CD4-positive, alpha-beta T cell treated with Interleukin-1 beta for 1 hour (primary cell): ENCODE measurements around the gene PTPRN2.
"Not testable (repeated sequence)": the region's sequence is repeated elsewhere in the genome, so short reads cannot be mapped to it uniquely, and the experiment has no call there.

ENCODE experiments used
- DNase-seq, 2 donors: peaks; one replicate each; pipeline ENCODE4 v3.0.0-alpha.2; 2020 to 2022

The PTPRN2 gene

DNA sequence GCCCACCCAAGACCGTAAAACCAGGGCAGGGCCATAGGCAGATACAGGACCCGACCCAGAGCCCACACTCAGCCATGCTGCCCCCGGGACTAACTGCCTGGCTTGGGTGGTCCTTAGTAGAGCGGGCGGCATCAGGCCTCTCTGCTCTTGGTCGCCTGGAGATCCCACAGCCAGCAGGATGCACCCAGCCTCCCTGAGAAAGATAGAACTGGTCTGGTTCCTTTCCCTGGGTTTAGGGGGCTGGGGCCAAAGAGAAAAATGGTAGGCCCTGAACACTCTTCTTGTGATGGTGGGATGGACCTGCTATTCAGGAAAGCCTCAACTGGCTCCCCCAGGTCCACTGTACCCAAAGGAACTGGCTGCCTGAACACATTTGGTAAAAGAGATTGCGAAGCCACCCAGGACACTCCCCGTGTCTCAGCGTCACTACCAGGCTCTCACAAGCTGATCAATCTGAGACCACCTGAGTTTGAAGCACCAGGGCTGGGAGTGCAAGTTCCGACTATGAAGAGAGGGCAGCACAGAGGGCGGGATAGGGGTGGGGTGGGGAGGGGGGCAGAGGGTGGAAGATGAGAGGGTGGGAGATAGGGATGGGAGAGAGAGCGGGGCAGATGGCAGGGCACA, 659.3 kb downstream of the PTPRN2 start:
- DNase-seq, result no peak

DNA sequence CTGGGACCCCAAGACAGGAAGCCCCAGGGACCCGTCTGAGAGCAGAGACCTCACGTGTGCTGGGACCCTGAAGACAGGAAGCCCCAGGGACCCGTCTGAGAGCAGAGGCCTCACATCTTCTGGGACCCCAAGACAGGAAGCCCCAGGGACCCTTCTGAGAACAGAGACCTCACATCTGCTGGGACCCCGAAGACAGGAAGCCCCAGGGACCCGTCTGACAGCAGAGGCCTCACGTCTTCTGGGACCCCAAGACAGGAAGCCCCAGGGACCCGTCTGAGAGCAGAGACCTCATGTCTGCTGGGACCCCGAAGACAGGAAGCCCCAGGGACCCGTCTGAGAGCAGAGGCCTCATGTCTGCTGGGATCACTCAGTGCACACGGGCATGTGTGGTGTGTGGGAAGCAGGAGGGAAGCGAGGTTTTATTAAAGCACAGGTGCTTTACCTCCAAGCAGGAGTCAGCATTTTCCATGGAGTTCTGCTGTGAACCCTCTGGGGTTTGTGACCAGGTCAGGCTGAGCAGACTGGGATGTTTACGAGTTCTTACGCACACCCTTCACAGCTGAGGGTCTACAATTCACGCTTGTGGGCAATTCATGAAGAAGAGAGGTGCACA, 660.2 kb downstream of the PTPRN2 start:
- no peak for DNase-seq

DNA sequence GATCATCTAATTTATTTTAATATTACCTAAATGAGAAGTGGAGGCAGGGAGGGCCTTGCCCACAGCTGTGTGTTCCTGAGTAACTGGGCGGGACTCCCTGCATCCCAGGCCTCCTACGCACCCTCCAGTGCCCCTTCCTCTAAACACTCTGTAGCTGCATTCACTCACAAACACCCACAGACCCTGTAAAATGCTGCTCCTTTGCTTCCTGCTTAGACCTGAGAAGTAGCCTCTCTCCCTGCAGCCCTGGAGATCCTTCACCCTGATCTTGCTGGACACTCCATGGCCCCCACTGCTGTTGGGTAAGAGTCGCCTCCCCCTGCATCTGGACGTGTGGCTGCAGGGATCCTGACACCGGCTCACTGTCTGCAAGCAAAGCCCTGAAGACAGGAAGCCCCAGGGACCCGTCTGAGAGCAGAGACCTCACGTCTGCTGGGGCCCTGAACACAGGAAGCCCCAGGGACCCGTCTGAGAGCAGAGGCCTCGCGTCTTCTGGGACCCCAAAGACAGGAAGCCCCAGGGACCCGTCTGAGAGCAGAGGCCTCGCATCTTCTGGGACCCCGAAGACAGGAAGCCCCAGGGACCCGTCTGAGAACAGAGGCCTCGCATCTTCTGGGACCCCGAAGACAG, 661.0 kb downstream of the PTPRN2 start:
- DNase-seq, result no peak

DNA sequence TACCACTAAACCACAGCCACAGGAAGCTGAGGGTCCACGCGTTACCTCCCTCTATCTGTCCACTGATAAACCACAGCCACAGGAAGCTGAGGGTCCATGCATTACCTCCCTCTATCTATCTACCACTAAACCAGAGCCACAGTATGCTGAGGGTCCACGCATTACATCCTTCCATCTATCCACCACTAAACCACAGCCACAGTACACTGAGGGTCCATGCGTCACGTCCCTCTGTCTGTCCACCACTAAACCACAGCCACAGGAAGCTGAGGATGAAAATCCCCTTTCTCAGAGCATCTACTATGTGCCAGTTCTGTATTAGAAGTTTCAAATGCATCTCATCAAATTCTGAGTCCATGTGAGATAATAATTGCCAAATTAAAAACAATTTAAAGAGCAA, 661.5 kb downstream of the PTPRN2 start:
- no peak for DNase-seq

DNA sequence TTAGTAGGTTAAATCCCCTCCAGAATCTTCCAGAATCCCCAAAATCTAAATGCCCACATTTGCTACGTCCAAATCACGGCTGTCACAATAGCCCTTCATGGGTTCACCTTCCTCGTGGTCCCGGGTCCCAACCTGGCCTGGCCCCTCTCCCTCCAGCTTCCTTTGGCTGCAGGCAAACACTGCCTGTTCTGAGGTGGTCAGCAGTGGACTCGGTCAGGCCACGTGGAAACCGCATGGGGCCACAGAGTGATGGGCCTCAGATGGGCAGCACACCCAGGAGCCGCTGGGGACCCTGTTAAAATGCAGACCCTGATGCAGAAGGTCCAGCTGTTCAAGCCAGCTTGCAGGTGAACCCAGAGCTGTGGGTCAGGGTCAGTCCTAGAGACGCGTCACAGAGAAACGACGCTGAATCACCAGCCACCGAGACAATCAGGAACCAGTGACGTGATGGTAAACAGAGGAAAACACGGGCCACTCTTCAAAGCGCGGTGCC, 662.2 kb downstream of the PTPRN2 start:
- no peak for DNase-seq

DNA sequence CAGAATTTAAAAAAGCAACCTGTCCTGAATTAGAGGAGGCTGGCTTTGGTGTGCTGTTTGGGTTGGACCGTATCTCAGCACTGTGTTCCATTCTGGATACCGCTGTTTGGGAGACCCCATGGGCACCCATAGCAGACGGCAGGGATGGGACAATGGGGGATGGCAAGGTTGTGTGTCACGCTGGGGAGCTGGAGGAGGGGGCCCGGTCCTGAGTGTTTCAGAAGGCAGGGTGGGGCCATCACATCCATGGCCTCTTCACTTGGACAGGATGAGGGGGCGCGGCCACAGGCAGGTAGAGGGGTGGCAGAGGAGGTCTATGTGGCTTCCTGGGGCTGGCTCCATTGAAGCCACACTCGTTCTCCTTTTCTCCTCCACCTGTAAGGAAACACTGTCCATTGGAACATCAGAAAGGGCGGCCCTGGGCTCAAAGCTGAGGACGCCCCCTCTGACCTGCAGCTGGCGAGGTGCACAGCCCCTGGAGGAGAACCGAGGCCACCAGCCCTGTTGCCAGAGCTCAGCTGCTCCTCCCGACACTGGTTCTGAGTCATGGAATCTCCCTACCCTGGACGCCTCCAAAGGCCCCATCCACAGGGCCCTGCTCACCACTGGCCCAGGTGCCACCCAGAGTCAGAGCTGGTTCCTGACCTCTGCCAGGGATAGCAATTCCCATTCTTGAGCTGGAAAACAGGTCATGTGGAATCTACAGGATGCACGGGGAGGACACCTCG, 663.6 kb downstream of the PTPRN2 start:
- no peak for DNase-seq

DNA sequence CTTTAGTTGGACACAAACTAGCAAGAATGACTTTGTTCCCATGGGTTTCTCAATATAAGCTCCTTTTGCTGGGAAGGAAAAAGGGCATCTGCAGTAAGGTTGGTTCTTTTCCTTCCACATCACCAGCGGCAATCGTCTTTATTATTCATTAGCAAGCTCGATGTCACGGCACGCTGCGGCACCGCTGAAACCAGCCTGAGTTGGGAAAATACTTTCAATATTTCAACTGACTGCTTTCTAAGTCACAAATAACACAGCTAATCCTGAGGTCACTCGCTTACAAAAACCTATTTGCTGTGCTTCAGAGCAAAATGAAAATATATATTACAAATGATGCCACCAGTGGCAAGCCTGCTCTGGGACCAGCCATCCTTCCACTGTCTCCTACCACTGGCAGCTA, 665.0 kb downstream of the PTPRN2 start:
- no peak for DNase-seq

DNA sequence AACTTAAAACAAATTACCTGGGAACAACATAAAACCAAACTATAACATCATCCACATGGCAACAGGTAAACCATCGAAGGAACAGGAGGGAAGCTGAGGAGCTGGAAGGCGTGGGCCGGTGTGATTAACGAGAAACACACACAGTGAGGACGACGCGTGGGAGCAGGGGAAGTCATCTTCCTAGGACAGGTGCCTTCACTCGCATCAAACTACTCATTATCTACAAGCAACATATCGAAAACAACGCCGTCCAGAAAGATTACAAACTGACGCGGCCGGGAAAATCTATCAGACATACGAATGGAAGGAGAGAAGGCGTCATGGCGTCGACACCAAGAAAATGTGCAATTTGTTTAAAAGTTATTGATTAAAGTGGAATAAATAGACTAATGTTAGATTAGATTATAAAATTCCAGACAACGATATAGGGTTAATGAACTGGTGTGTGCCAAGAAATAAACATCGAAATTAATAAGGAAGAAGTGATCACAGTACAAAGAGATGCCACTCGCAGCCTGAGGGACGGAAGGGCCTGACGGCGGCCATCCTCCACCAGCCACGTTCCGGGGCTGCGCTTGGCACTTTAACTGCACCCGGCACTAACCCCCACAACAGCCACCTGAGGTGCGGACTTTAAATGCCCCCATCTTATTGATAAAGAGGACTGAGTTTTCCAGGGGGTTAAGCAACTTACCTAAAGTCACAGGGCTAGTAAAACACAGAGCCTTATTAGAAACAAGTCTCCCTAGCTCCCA, 669.1 kb downstream of the PTPRN2 start:
- DNase-seq, result no peak

DNA sequence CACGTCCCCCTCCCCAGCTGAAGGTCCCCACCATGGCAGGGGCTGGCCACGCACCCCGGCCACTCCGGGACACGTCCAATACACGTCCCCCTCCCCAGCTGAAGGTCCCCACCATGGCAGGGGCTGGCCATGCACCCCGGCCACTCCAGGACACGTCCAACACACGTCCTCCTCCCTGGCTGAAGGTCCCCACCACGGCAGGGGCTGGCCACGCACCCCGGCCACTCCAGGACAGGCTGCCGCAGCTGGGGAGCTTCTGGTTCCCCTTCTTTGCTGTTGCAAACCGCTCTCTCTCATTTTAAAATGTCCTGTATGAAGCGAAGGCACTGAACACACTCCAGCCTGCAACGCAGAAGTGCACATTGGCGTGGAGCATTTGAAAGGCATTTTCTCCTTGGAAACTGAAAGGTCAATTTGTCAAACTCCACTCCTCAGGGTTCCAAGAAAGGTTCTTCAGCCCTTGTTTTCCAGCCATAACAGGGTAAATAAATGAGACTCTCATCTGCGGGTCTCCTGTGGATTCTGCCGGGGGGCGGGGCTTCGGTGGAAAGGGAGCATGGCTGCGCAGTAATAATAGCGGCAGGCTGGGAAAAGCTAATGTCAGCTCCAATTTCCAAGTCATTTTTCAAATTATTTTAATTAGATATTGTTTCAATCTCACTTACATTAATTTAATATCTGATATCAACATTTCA, 670.5 kb downstream of the PTPRN2 start:
- no peak for DNase-seq

DNA sequence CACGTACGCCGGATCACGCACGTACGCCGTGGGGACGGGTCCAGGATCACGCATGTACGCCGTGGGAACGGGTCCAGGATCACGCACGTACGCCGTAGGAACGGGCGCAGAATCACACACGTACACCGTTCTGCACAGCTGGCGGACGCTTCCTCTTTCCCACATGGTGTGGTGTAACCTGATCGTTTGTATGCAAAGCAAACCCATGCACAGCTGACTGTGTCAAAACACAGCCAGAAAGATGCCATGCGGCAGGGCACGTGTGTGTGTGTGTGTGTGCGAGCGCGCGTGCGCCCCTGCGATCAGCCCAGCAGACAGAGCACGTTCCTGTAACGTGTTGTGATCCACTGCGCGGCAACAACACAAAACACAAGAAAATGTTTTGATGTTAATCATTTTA, 677.2 kb downstream of the PTPRN2 start:
- DNase-seq, result no peak

DNA sequence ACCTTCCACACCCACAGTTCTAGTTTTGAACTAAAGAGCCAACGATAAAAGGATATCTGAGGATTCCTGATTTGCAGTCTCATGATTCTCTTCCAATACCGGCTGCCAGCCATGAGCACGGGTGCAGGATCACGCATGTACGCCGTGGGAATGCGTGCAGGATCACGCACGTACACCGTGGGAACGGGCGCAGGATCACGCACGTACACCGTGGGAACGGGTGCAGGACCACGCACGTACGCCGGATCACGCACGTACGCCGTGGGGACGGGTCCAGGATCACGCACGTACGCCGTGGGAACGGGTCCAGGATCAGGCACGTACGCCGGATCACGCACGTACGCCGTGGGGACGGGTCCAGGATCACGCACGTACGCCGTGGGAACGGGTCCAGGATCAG, 677.6 kb downstream of the PTPRN2 start:
- DNase-seq, result not testable (repeated sequence)

DNA sequence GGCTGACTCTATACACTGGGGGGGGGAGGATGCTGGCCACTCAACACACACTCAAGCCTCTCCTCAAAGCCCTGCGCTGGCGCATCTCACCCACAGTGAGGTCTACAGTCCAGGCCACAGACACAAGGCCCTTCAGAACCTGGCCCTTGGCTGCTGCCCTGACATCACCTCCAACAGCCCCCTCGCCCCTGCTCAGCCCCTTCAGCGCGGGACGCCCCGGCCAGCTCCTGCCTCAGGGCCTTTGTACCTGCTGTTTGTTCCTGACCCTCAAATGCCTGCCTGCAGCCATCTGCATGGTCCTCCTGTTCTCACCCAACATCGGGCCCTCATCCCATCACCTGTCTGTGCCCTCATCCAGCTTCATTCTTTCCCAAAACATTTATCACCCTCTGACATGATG, 678.3 kb downstream of the PTPRN2 start:
- DNase-seq, result no peak

DNA sequence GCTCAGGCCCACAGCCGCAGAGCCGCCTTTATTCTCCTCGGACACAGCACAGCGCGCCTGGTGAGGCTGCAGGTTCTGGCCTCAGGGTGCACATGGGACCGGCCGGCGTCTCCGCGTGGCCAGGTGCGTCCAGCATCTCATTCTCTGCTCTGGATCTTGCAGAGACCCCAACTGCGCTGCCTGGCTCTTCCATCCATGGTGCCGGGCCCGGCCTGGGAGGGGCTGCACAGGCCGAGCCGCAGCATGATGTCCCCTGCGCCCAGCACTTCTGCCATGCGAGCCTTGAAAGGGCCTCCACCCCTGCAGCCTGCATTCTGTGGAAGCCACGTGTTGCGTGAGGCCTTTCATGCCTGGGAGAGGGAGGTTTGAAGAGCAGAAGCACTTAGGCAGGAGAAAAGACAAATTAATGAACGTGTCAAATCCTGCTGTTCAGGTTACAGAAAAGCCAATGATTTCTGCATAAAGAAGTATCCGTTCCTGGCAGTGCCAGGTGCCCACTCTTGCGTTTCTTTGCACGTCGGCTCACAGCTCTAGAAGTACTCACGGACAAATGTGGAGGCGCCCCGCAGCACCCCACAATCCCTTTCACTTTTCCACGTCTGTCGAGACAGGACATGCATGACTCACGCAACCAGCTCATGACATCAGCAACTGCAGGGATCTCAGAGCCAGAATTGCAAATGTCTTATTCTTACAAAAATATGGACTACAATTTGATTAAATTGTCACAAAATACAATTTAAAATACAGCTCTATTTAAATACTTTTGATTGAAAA, 679.4 kb downstream of the PTPRN2 start:
- no peak for DNase-seq

DNA sequence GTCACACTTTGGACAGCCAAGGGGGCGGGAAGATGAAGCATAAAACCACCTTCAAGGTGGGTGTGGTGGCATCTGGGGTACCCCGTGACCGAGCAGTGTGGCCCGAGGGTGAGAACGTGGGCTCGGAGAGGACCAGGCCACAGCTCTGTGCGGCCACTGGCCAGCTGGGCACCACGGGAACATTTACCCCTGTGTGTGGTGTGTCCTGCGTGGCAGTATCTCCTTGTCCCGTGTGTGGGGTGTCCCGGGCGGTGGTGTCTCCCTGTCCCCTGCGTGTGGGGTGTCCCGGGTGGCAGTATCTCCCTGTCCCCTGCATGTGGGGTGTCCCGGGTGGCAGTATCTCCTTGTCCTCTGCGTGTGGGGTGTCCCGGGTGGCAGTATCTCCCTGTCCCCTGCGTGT, 680.5 kb downstream of the PTPRN2 start:
- no peak for DNase-seq

DNA sequence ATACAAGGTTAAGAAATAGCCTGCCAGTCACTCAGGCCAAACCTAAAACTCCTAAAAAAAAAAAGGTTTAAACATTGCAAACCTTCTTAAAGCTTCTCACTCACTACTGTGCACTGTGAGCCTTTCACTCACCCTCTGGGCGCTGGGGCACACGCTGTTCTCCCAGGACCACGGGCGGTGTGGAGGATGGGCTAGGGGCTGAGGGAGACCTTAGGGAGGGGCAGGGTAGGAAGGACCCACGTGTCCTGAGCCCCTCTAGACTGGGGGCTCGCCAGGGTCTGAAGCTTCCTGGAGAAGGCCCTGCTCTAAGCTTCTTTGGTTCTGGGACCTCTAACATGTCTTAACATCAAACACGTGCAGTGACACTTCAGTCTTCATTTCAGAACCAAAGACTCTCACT, 681.0 kb downstream of the PTPRN2 start:
- DNase-seq, result no peak

DNA sequence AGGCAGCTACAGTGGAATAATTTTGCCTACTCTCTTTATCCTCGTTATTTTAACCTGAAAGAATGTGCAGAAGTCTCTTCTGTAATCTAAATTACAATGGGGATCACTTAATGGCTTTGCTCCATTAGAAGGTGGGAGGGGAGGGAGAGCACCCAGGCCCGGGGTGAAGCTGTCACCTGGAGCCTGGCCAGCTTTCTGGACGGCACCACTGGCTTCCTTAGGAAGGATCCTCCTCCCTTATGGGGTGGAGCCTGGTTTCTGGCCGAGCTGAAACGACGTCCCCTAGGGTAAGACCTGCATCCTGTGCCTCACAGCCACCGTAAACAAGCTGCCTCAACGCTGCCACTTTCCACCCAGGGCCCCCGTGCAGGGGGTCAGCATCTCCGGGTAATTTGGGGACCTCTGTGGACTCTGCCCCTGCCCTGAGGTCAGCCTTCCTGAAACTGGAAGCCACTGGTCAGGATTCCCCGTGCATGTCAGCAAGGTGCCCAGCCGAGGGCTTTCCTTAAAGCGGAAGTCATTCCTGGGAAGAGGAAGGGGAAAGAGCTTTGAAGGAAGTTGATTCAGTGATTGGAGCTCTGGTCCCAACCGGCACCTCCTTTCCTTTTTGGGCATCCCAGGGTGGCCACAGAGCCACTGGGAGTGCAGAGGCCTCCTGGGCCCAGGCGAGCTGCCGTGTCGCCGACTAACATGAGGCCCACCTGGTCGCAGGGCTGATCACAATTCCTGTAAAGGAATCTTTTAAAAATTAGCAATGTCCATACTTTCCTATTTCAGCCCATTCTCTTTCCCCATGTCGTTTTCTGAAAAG, 681.8 kb downstream of the PTPRN2 start:
- DNase-seq, result no peak

DNA sequence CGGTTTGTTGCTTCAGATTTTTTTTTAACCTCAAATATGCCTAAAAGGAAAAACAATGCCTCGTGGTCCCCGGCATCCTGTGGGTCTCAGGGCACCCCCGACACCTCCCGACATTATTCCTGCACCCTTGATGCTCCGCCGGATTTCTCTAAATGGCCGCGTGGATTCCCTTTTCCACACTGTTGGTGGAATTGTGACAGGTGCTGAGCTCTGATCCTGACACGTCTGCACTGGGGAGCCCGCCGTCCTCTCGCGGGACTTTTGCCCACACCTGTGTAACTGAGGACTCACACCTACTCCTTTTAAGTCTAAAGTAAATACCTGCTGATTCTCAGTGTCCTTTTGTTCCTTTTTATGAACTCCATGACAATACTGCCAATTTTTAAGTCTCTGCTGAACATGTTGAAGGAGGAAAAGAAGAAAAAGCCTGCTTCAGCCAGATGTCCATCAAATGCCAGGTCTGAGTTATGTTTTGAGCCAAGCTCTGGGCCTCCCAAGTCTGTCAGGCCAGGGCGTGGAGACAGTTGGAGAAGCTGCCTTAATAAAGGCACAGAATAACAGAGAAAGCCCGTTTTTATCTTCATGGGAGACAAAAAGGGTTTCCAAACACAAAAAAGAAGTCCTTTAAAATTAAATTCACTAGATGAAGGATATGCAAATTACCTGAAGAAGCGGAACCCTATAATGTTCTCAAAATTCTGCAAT, 682.6 kb downstream of the PTPRN2 start:
- no peak for DNase-seq

DNA sequence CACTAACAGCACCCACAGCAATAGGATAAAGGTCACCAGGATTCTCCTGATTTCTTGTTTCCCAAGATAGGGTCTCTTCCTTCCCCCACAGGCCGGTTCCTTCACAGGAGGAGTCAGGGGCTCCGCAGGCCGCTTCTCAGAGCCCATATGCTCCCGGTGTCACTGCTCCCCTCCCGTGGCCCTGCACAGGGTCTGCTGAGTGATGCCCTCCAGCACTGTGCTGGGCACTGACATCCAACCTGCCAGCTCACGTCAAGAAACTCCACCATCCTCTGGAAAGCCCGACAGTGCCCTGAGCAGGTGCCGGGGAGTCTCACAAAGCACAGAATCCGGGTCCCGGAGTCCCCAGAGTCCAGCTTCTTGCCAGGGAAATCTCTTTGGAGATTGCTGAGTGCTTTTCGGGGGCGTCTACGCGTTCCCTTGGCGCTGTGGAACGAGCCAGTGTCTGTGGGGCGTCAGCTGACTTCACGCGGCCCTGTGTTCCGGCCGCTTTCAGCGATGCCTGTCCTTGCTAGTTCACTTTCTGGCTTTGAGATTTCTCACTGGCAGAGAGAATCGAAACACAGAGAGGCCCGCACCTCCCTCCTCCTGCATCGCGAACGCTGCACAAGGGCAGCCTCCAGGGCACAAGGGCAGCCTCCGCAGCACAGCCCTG, 683.3 kb downstream of the PTPRN2 start:
- DNase-seq, result no peak

DNA sequence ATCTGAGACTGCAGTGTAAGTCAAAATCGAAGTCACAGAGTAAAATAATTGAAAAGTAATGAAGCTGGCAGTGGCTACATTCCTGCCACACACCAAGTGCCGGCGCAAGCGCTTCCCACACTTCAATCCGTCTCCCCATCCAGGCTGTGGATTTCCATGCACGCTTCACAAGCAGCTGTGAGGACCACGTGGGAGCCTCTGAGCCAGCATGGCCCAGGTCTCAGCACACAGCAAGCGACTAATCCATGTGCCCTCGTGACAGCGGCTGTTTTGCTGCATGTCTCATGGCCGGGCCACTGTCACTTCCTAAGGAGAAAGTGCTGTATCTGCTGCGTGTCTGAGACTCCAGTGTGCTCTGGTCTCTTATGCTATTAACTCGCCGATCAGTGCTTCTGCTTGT, 683.9 kb downstream of the PTPRN2 start:
- no peak for DNase-seq

DNA sequence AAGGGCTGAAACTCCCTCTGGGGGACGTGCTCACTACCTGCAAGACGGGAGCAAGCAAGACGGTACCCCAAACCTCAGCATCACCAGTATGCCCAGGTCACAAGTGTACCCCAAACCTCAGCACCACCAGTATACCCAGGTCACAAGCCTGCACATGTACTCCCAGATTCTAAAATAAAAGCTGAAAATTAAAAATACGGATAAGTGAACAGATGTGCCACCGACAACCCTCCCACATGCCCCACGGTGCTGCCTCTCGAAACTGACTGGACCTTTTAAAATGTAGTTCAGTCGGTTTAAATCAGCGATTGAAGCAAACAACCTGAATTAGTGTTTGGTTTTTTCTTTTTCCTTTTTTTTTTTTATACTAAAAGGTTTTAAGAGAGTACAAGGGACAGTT, 684.3 kb downstream of the PTPRN2 start:
- no peak for DNase-seq
